DOHH2 (cell line): Measurements from ENCODE around the gene MRPL55.

ENCODE experiments used
- H3F3A ChIP-seq: fragments of 200-600 bp; sonication (generic), shearing (Covaris generic); 2 replicates; pipeline ENCODE4 v1.6.0; 2016; ENCODE audit warnings: antibody characterized with exemption, mild to moderate bottlenecking; ENCODE audit not compliant: control insufficient read depth, insufficient read depth
- H3K27ac ChIP-seq: fragments of 200-600 bp; sonication (generic); 2 replicates; pipeline ENCODE4 v1.5.1; 2014; ENCODE audit warnings: low read depth, mild to moderate bottlenecking, low read length, moderate library complexity
- H3K27me3 ChIP-seq: fragments of 200-600 bp; sonication (generic); 2 replicates; pipeline ENCODE4 v1.6.1; 2014; ENCODE audit warnings: mild to moderate bottlenecking, low read length, mixed read lengths; ENCODE audit not compliant: control insufficient read depth
- H3K36me3 ChIP-seq: fragments of 200-600 bp; sonication (generic); 2 replicates; pipeline ENCODE4 v1.6.1; 2014; ENCODE audit warnings: mild to moderate bottlenecking, low read length, moderate library complexity, mixed read lengths; ENCODE audit not compliant: control insufficient read depth
- H3K4me1 ChIP-seq: fragments of 200-600 bp; sonication (generic); 2 replicates; pipeline ENCODE4 v1.6.1; 2014; ENCODE audit warnings: mild to moderate bottlenecking, low read length, mixed read lengths; ENCODE audit not compliant: control insufficient read depth
- H3K4me2 ChIP-seq: fragments of 200-600 bp; sonication (generic); 2 replicates; pipeline ENCODE4 v1.6.0; 2014; ENCODE audit warnings: mild to moderate bottlenecking, low read length, moderate library complexity
- H3K4me3 ChIP-seq: fragments of 200-600 bp; sonication (generic); 2 replicates; pipeline ENCODE4 v1.5.1; 2014; ENCODE audit warnings: mild to moderate bottlenecking, low read length, mixed read lengths
- H3K79me2 ChIP-seq: fragments of 200-600 bp; sonication (generic); 2 replicates; pipeline ENCODE4 v1.6.1; 2014; ENCODE audit warnings: mild to moderate bottlenecking, low read length, mixed read lengths; ENCODE audit not compliant: control insufficient read depth
- H3K9me2 ChIP-seq: fragments of 200-600 bp; sonication (generic); replicated peaks from 2 replicates; pipeline ENCODE4 v1.6.1; 2014; ENCODE audit warnings: mild to moderate bottlenecking, low read length, mixed read lengths; ENCODE audit not compliant: control insufficient read depth
- H3K9me3 ChIP-seq: fragments of 200-600 bp; sonication (generic); 2 replicates; pipeline ENCODE4 v1.6.1; 2014; ENCODE audit warnings: antibody characterized with exemption, low read length, mixed read lengths; ENCODE audit not compliant: control insufficient read depth, insufficient read depth
- H4K20me1 ChIP-seq: fragments of 200-600 bp; sonication (generic); 2 replicates; pipeline ENCODE4 v1.6.0; 2014; ENCODE audit warnings: low read depth, mild to moderate bottlenecking, antibody characterized with exemption, low read length, moderate library complexity; ENCODE audit not compliant: control insufficient read depth, insufficient read depth
- CTCF ChIP-seq: fragments of 200-600 bp; sonication (generic); IDR thresholded peaks from one replicate; pipeline ENCODE4 v1.5.1; 2014; ENCODE audit warnings: antibody characterized with exemption, mild to moderate bottlenecking, low read depth, low read length; ENCODE audit not compliant: poor library complexity, severe bottlenecking
- EZH2phosphoT487 ChIP-seq: fragments of 200-600 bp; sonication (generic); IDR thresholded peaks from 2 replicates; pipeline ENCODE4 v1.6.1; 2017; ENCODE audit warnings: borderline replicate concordance, mild to moderate bottlenecking, antibody characterized with exemption, low read length, moderate library complexity, mixed read lengths

Gene MRPL55

GRCh38 chr1:228154670-228155571, 45.8 kb upstream of the MRPL55 start:
- H3K27ac ChIP-seq, result no peak overlapping the region

GRCh38 chr1:228154021-228154669, 45.0 kb upstream of the MRPL55 start:
- Histone ChIP-seq H3K4me2 (no peak overlapping the region), H4K20me1 (no peaks in the 10 kb centered on the region), H3K36me3 (no peaks in the 10 kb centered on the region), H3K27me3 (no peaks in the 10 kb centered on the region), H3K79me2 (no peaks in the 10 kb centered on the region), H3K4me3 (no peak overlapping the region), H3K27ac (no peak overlapping the region), H3K4me1 (no peaks in the 10 kb centered on the region), H3K9me2 (no peaks in the 10 kb centered on the region), H3F3A (no peaks in the 10 kb centered on the region), H3K9me3 (no peaks in the 10 kb centered on the region)
- no peak for TF ChIP-seq EZH2phosphoT487
- TF ChIP-seq CTCF, result no peak

More at GRCh38 chr1:228154670-228155571, 45.8 kb upstream of the MRPL55 start:
- Histone ChIP-seq H3K9me3 (no peaks in the 10 kb centered on the region), H3K79me2 (no peaks in the 10 kb centered on the region), H3K36me3 (no peaks in the 10 kb centered on the region), H3K4me2 (no peak overlapping the region), H3K27me3 (no peaks in the 10 kb centered on the region), H3K4me1 (no peaks in the 10 kb centered on the region), H4K20me1 (no peaks in the 10 kb centered on the region), H3F3A (no peaks in the 10 kb centered on the region), H3K4me3 (no peak overlapping the region), H3K9me2 (no peaks in the 10 kb centered on the region)
- TF ChIP-seq CTCF, result no peak
- TF ChIP-seq EZH2phosphoT487, result no peak

- TF ChIP-seq EZH2phosphoT487 (no peak), CTCF (no peak)
- no peak overlapping the region for H3K4me2 ChIP-seq
- no peaks in the 10 kb centered on the region for H3F3A ChIP-seq
- H3K27me3 ChIP-seq, result no peaks in the 10 kb centered on the region
- no peaks in the 10 kb centered on the region for H3K9me2 ChIP-seq
- H3K79me2 ChIP-seq, result no peaks in the 10 kb centered on the region
- peaks cover 4% of the 10 kb centered on the region for H3K36me3 ChIP-seq
- H4K20me1 ChIP-seq, result no peaks in the 10 kb centered on the region
- no peak overlapping the region for H3K27ac ChIP-seq
- H3K9me3 ChIP-seq, result no peaks in the 10 kb centered on the region
- H3K4me3 ChIP-seq, result no peak overlapping the region
- H3K4me1 ChIP-seq, result no peaks in the 10 kb centered on the region
Measured at GRCh38 chr1:228152918-228153258, 43.8 kb upstream of the MRPL55 start.
